ENCODE data around the gene SPATA21.

GRCh38 chr1:16434007-16434406 is 3.2 kb downstream of the SPATA21 start:
- TF ChIP-seq CTCF (IDR thresholded peaks at IDR 0.05) (no peak), POLR2A (IDR thresholded peaks at IDR 0.05) (no peak)

All from testis (tissue), 2 donors.